ENCODE data around the gene TIMP3.

TIMP3 gene

GRCh38 chr22:32819120-32819519 lies 17.6 kb downstream of the TIMP3 start:
- H3K14ac ChIP-seq (ENCODE audit: low read length in 2 of 2) = no peak overlapping the region
- H3K18ac ChIP-seq (ENCODE audit: low read depth in 1 of 2, low read length in 2 of 2) = no peak overlapping the region
- no peak overlapping the region for H2BK5ac ChIP-seq (ENCODE audit: low read depth, low read length, poor library complexity, severe bottlenecking)
- DNase-seq = no peak
- peaks cover 1% of the 10 kb centered on the region for H3K4me1 ChIP-seq (ENCODE audit: control insufficient read depth, insufficient read depth, low read depth, low read length)
- no peak overlapping the region for H3K27ac ChIP-seq (ENCODE audit: low read length, poor library complexity, severe bottlenecking)
- H3K36me3 ChIP-seq (ENCODE audit: control insufficient read depth in 1 of 2, insufficient read depth in 2 of 2, low read depth in 1 of 2, low read length in 2 of 2) = peaks cover 0 to 75% of the 10 kb centered on the region in 2 experiments
- no peak overlapping the region for H2AFZ ChIP-seq (ENCODE audit: low read depth, low read length)
- H3K27me3 ChIP-seq (ENCODE audit: control insufficient read depth in 1 of 2, insufficient read depth in 1 of 2, low read length in 2 of 2) = no peaks in the 10 kb centered on the region
- no peak overlapping the region for H3K4me2 ChIP-seq (ENCODE audit: low read length, poor library complexity, severe bottlenecking)
- no peak overlapping the region for H3K23ac ChIP-seq (ENCODE audit: low read length in 2 of 2)
- no peak overlapping the region for H2AK5ac ChIP-seq (ENCODE audit: low read length, severe bottlenecking)
- no peak overlapping the region for H3K4ac ChIP-seq (ENCODE audit: low read depth in 1 of 2, low read length in 2 of 2)
- H3K9ac ChIP-seq (ENCODE audit: low read length) = peak overlapping the region; percentile 1
- H3K79me1 ChIP-seq (replicated peaks; ENCODE audit: low read length, poor library complexity, severe bottlenecking) = no peaks in the 10 kb centered on the region
- H3K9me3 ChIP-seq (ENCODE audit: control insufficient read depth, low read length) = no peaks in the 10 kb centered on the region
- no peak overlapping the region for H3K4me3 ChIP-seq (ENCODE audit: insufficient read depth in 1 of 2, low read depth in 1 of 2, low read length in 2 of 2)
- no peak overlapping the region for H2BK120ac ChIP-seq (ENCODE audit: low read depth, low read length)
- H2BK12ac ChIP-seq (ENCODE audit: low read length in 2 of 2) = no peak overlapping the region
- no peak overlapping the region for H2BK15ac ChIP-seq (ENCODE audit: low read depth, poor library complexity, severe bottlenecking)
- WGBS = 92% methylated on average over 5 of the region's 7 CpGs
- H4K8ac ChIP-seq (ENCODE audit: low read length) = no peak overlapping the region
- H4K91ac ChIP-seq (ENCODE audit: low read length) = no peak overlapping the region

GRCh38 chr22:32820131-32821119 lies 18.9 kb downstream of the TIMP3 start:
- WGBS = 96% methylated on average over 3 of the region's 13 CpGs
- no peak for DNase-seq
- H4K91ac ChIP-seq (ENCODE audit: low read length) = peak overlapping the region; percentile 6

GRCh38 chr22:32822179-32822877 lies 20.8 kb downstream of the TIMP3 start:
- H3K79me1 ChIP-seq (replicated peaks; ENCODE audit: low read length, poor library complexity, severe bottlenecking) = no peaks in the 10 kb centered on the region
- H3K4ac ChIP-seq (ENCODE audit: low read depth in 1 of 2, low read length in 2 of 2) = no peak overlapping the region
- no peak overlapping the region for H4K8ac ChIP-seq (ENCODE audit: low read length)
- no peak overlapping the region for H2AK5ac ChIP-seq (ENCODE audit: low read length, severe bottlenecking)
- no peak overlapping the region for H3K18ac ChIP-seq (ENCODE audit: low read depth in 1 of 2, low read length in 2 of 2)
- no peak overlapping the region for H3K9ac ChIP-seq (ENCODE audit: low read length)
- peaks cover 0 to 67% of the 10 kb centered on the region in 2 experiments for H3K36me3 ChIP-seq (ENCODE audit: control insufficient read depth in 1 of 2, insufficient read depth in 2 of 2, low read depth in 1 of 2, low read length in 2 of 2)
- H3K27me3 ChIP-seq (ENCODE audit: control insufficient read depth in 1 of 2, insufficient read depth in 1 of 2, low read length in 2 of 2) = no peaks in the 10 kb centered on the region
- H2AFZ ChIP-seq (ENCODE audit: low read depth, low read length) = no peak overlapping the region
- DNase-seq = no peak
- no peak overlapping the region for H2BK15ac ChIP-seq (ENCODE audit: low read depth, poor library complexity, severe bottlenecking)
- no peak overlapping the region for H2BK12ac ChIP-seq (ENCODE audit: low read length in 2 of 2)
- no peak overlapping the region for H3K27ac ChIP-seq (ENCODE audit: low read length, poor library complexity, severe bottlenecking)
- no peak overlapping the region for H3K23ac ChIP-seq (ENCODE audit: low read length in 2 of 2)
- no peaks in the 10 kb centered on the region for H3K9me3 ChIP-seq (ENCODE audit: control insufficient read depth, low read length)
- H2BK5ac ChIP-seq (ENCODE audit: low read depth, low read length, poor library complexity, severe bottlenecking) = no peak overlapping the region
- WGBS = 96% methylated on average over 6 of the region's 7 CpGs
- no peak overlapping the region for H2BK120ac ChIP-seq (ENCODE audit: low read depth, low read length)
- H3K4me3 ChIP-seq (ENCODE audit: insufficient read depth in 1 of 2, low read depth in 1 of 2, low read length in 2 of 2) = no peak overlapping the region
- H3K4me2 ChIP-seq (ENCODE audit: low read length, poor library complexity, severe bottlenecking) = no peak overlapping the region
- H3K14ac ChIP-seq (ENCODE audit: low read length in 2 of 2) = no peak overlapping the region
- H3K4me1 ChIP-seq (ENCODE audit: control insufficient read depth, insufficient read depth, low read depth, low read length) = peaks cover 1% of the 10 kb centered on the region
- H4K91ac ChIP-seq (ENCODE audit: low read length) = no peak overlapping the region

More at GRCh38 chr22:32820131-32821119, 18.9 kb downstream of the TIMP3 start:
- Histone ChIP-seq H2AFZ (ENCODE audit: low read depth, low read length) (no peak overlapping the region), H3K9ac (ENCODE audit: low read length) (no peak overlapping the region), H3K4ac (ENCODE audit: low read depth in 1 of 2, low read length in 2 of 2) (no peak overlapping the region), H2AK5ac (ENCODE audit: low read length, severe bottlenecking) (no peak overlapping the region), H2BK15ac (ENCODE audit: low read depth, poor library complexity, severe bottlenecking) (no peak overlapping the region), H3K18ac (ENCODE audit: low read depth in 1 of 2, low read length in 2 of 2) (peak overlapping the region in 1 of 2 experiments; percentile 16), H3K23ac (ENCODE audit: low read length in 2 of 2) (no peak overlapping the region), H3K9me3 (ENCODE audit: control insufficient read depth, low read length) (no peaks in the 10 kb centered on the region), H3K4me2 (ENCODE audit: low read length, poor library complexity, severe bottlenecking) (no peak overlapping the region), H2BK120ac (ENCODE audit: low read depth, low read length) (no peak overlapping the region), H3K27me3 (ENCODE audit: control insufficient read depth in 1 of 2, insufficient read depth in 1 of 2, low read length in 2 of 2) (no peaks in the 10 kb centered on the region), H3K4me3 (ENCODE audit: insufficient read depth in 1 of 2, low read depth in 1 of 2, low read length in 2 of 2) (no peak overlapping the region), H3K14ac (ENCODE audit: low read length in 2 of 2) (peak overlapping the region in 1 of 2 experiments; percentile 61), H4K8ac (ENCODE audit: low read length) (peak overlapping the region; percentile 3), H3K79me1 (replicated peaks; ENCODE audit: low read length, poor library complexity, severe bottlenecking) (no peaks in the 10 kb centered on the region), H3K4me1 (ENCODE audit: control insufficient read depth, insufficient read depth, low read depth, low read length) (peaks cover 1% of the 10 kb centered on the region), H2BK5ac (ENCODE audit: low read depth, low read length, poor library complexity, severe bottlenecking) (no peak overlapping the region), H3K36me3 (ENCODE audit: control insufficient read depth in 1 of 2, insufficient read depth in 2 of 2, low read depth in 1 of 2, low read length in 2 of 2) (peaks cover 0 to 80% of the 10 kb centered on the region in 2 experiments), H2BK12ac (ENCODE audit: low read length in 2 of 2) (no peak overlapping the region), H3K27ac (ENCODE audit: low read length, poor library complexity, severe bottlenecking) (no peak overlapping the region)
